Peyer's patch (tissue), 4 donors: ENCODE results near the gene COL23A1.

ENCODE experiments used
- POLR2A ChIP-seq, 2 donors: fragments of 450-650 bp; IDR thresholded peaks; one replicate each; pipeline ENCODE4 v1.5.1; 2017; ENCODE audit warnings: antibody characterized with exemption in 2 of 2, mild to moderate bottlenecking in 2 of 2, moderate library complexity in 2 of 2
- TF ChIP-seq, protein P1 (sequence below), 6 experiments: fragments of 450-650 bp in 4 of 6; fragments of 200-600 bp in 2 of 6; sonication (generic) in 1 of 6; IDR thresholded peaks; one replicate each; pipeline ENCODE4 v1.5.1; 2017 to 2019; ENCODE audit warnings: antibody characterized with exemption in 6 of 6, mild to moderate bottlenecking in 3 of 6, moderate library complexity in 1 of 6

DNA sequence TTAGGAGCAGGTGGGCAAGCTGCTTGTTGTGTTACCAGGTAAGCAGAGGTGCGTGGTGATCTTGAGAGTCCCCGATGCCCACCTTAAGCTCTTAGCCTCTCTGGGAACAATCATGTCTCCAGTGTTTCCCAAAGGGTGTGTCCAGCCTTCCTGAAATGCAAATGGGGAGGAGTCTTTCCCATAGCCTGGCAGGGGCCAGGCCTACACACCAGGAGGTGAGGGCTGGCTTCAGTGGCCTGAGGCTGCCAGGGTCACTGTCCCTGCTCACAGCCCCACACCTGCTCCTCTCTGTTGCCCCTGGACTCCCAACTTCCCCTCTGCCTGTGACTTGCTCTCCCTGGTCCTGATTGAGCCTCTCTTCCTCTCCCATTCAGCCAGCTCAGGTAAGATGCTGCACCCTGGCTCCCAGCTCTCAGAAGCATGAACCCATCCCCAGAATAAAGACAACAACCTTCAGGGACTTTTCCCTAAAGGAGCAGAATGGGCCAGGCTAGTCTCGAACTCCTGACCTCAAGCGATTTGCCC lies 291.8 kb downstream of the COL23A1 start:
- TF ChIP-seq, protein P1, sequence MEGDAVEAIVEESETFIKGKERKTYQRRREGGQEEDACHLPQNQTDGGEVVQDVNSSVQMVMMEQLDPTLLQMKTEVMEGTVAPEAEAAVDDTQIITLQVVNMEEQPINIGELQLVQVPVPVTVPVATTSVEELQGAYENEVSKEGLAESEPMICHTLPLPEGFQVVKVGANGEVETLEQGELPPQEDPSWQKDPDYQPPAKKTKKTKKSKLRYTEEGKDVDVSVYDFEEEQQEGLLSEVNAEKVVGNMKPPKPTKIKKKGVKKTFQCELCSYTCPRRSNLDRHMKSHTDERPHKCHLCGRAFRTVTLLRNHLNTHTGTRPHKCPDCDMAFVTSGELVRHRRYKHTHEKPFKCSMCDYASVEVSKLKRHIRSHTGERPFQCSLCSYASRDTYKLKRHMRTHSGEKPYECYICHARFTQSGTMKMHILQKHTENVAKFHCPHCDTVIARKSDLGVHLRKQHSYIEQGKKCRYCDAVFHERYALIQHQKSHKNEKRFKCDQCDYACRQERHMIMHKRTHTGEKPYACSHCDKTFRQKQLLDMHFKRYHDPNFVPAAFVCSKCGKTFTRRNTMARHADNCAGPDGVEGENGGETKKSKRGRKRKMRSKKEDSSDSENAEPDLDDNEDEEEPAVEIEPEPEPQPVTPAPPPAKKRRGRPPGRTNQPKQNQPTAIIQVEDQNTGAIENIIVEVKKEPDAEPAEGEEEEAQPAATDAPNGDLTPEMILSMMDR (IDR thresholded peaks at IDR 0.05), result no peak
- TF ChIP-seq POLR2A (IDR thresholded peaks at IDR 0.05), result no peak
